GM12892 (cell line): ENCODE data around the gene RNF213.

Source experiments
- DNase-seq: peaks from one replicate; pipeline ENCODE4 v3.0.0; 2011; ENCODE audit not compliant: insufficient read length
- FAIRE-seq: peaks from 2 replicates; lab custom pipeline; 2011; peaks lifted over from hg19 to GRCh38; lab: Jason Lieb, UNC
- POLR2A ChIP-seq: IDR thresholded peaks from 2 replicates; pipeline ENCODE4 v1.6.1; 2011; ENCODE audit warnings: low read depth, low read length, control low read depth
- POLR2AphosphoS5 ChIP-seq: IDR thresholded peaks from 2 replicates; pipeline ENCODE4 v1.6.1; 2011; ENCODE audit warnings: low read depth, low read length, control low read depth
- TAF1 ChIP-seq: IDR thresholded peaks from 2 replicates; pipeline ENCODE4 v1.6.1; 2011; ENCODE audit warnings: low read depth, mild to moderate bottlenecking, control low read depth, low read length, borderline replicate concordance

RNF213 gene

GRCh38 chr17:80339731-80340456 lies 79.2 kb downstream of the RNF213 start:
- FAIRE-seq (no peak), DNase-seq (no peak)
- TF ChIP-seq POLR2A (peak; percentile 23; the same call in 1 of the 2 replicates), TAF1 (no peak)

GRCh38 chr17:80345321-80345720 lies 84.7 kb downstream of the RNF213 start:
- DNase-seq (no peak), FAIRE-seq (no peak)
- no peak for TF ChIP-seq POLR2AphosphoS5
- no peak for TF ChIP-seq POLR2A
- no peak for TF ChIP-seq TAF1

GRCh38 chr17:80345841-80346497 lies 85.3 kb downstream of the RNF213 start:
- TF ChIP-seq TAF1: no peak
- TF ChIP-seq POLR2A: no peak
- TF ChIP-seq POLR2AphosphoS5: no peak
- DNase-seq (no peak), FAIRE-seq (no peak)

- FAIRE-seq (no peak), DNase-seq (no peak)
- no peak for TF ChIP-seq POLR2AphosphoS5
- no peak for TF ChIP-seq POLR2A
- TF ChIP-seq TAF1: no peak
Measured at GRCh38 chr17:80346498-80347275, 86.0 kb downstream of the RNF213 start.

- TF ChIP-seq TAF1: no peak
- TF ChIP-seq POLR2AphosphoS5: no peak
- TF ChIP-seq POLR2A: no peak
- no peak for FAIRE-seq
Measured at GRCh38 chr17:80347536-80347935, 86.9 kb downstream of the RNF213 start.

GRCh38 chr17:80347948-80348351 lies 87.3 kb downstream of the RNF213 start:
- no peak for DNase-seq
- TF ChIP-seq POLR2AphosphoS5 (no peak), POLR2A (no peak)
- no peak for FAIRE-seq

More at GRCh38 chr17:80347536-80347935, 86.9 kb downstream of the RNF213 start:
- DNase-seq: no peak

GRCh38 chr17:80348551-80349150 lies 88.0 kb downstream of the RNF213 start:
- no peak for TF ChIP-seq POLR2A
- TF ChIP-seq POLR2AphosphoS5: no peak
- TF ChIP-seq TAF1: no peak
- DNase-seq (no peak), FAIRE-seq (no peak)

- TF ChIP-seq POLR2A: no peak
- no peak for TF ChIP-seq POLR2AphosphoS5
- no peak for TF ChIP-seq TAF1
- FAIRE-seq: no peak
- DNase-seq: no peak
Measured at GRCh38 chr17:80349151-80349651, 88.5 kb downstream of the RNF213 start.

GRCh38 chr17:80349751-80350150 lies 89.1 kb downstream of the RNF213 start:
- FAIRE-seq (no peak), DNase-seq (no peak)
- TF ChIP-seq POLR2A (no peak), TAF1 (no peak), POLR2AphosphoS5 (no peak)

- DNase-seq (no peak), FAIRE-seq (no peak)
- no peak for TF ChIP-seq POLR2AphosphoS5
- no peak for TF ChIP-seq POLR2A
- TF ChIP-seq TAF1: no peak
Measured at GRCh38 chr17:80352216-80352895, 91.7 kb downstream of the RNF213 start.
